Activated B cell treated with CpG ODN at 0.5 μM for 24 hours (primary cell): ENCODE data around the gene LDLRAP1. TPM values are rescaled to one million over a fixed set of nuclear protein-coding genes. Genes with fewer than 3 reads are reported as not detected.

Experiments used
- ATAC-seq: fragments of 200-7000 bp; cut with Tn5 transposase; one replicate; pipeline ENCODE4 v1.10.0; 2021; ENCODE audit warnings: low read depth, mild to moderate bottlenecking, moderate library complexity
- CTCF ChIA-PET: fragments of 350-600 bp; sonication (Branson Sonifier 250); formaldehyde crosslinking; loops from one replicate; lab custom pipeline; 2021; ENCODE audit warnings: antibody characterized with exemption; lab: Charles Lee
- POLR2A ChIA-PET: fragments of 350-600 bp; sonication (Branson Sonifier 250); formaldehyde crosslinking; loops from one replicate; lab custom pipeline; 2021; ENCODE audit warnings: antibody characterized with exemption; lab: Charles Lee
- DNase-seq: peaks from one replicate; pipeline ENCODE4 v3.0.0; 2022
- H3K27ac Mint-ChIP-seq: one replicate; pipeline ENCODE4 v1.8.0; 2020; ENCODE audit warnings: mixed read lengths
- H3K27me3 Mint-ChIP-seq: one replicate; pipeline ENCODE4 v1.8.0; 2021; ENCODE audit warnings: mixed read lengths
- H3K36me3 Mint-ChIP-seq: one replicate; pipeline ENCODE4 v1.8.0; 2021; ENCODE audit warnings: low read depth, mixed read lengths
- H3K4me1 Mint-ChIP-seq: one replicate; pipeline ENCODE4 v1.8.0; 2021; ENCODE audit warnings: mixed read lengths
- H3K4me3 Mint-ChIP-seq: one replicate; pipeline ENCODE4 v1.8.0; 2020; ENCODE audit warnings: mild to moderate bottlenecking, mixed read lengths
- H3K9me3 Mint-ChIP-seq: one replicate; pipeline ENCODE4 v1.8.0; 2020; ENCODE audit warnings: mixed read lengths
- CTCF ChIP-seq: fragments of 200-600 bp; IDR thresholded peaks from one replicate; pipeline ENCODE4 v1.8.0; 2022; ENCODE audit warnings: antibody characterized with exemption, mild to moderate bottlenecking
- intact Hi-C: fragments of 100-400 bp; cut with micrococcal nuclease; formaldehyde crosslinking; loops from one replicate; pipeline ENCODE4 v1.15.1; 2024
- total RNA-seq: library from RNA; stranded (reverse); gene quantifications from 2 replicates; pipeline ENCODE4 v1.2.3, GENCODE V29; 2022

The LDLRAP1 gene
- total RNA-seq, 1 donor from 2014 or later, result 10.8 TPM

- Mint-ChIP-seq H3K9me3 (no peaks in the 10 kb centered on the region), H3K27ac (no peak overlapping the region), H3K36me3 (peaks cover 10% of the 10 kb centered on the region), H3K4me1 (peaks cover 55% of the 10 kb centered on the region), H3K4me3 (no peak overlapping the region), H3K27me3 (no peaks in the 10 kb centered on the region)
- no peak for ATAC-seq
- DNase-seq, result no peak
- TF ChIP-seq CTCF, result no peak
- intact Hi-C loops, result no loop called here
- POLR2A ChIA-PET, result no interaction called here
- CTCF ChIA-PET, result no interaction called here
Observed at GRCh38 chr1:25556132-25556670, 12.8 kb downstream of the LDLRAP1 start.

GRCh38 chr1:25556791-25557476, 13.5 kb downstream of the LDLRAP1 start:
- Mint-ChIP-seq H3K36me3 (peaks cover 10% of the 10 kb centered on the region), H3K27me3 (no peaks in the 10 kb centered on the region), H3K4me3 (no peak overlapping the region), H3K9me3 (no peaks in the 10 kb centered on the region), H3K4me1 (peaks cover 55% of the 10 kb centered on the region), H3K27ac (no peak overlapping the region)
- POLR2A ChIA-PET, result no interaction called here
- CTCF ChIA-PET, result no interaction called here
- ATAC-seq (no peak), DNase-seq (no peak)
- intact Hi-C loops, result no loop called here
- TF ChIP-seq CTCF, result no peak

GRCh38 chr1:25557543-25557942, 14.1 kb downstream of the LDLRAP1 start:
- CTCF ChIA-PET, result no interaction called here
- intact Hi-C loops, result no loop called here

GRCh38 chr1:25559031-25559430, 15.6 kb downstream of the LDLRAP1 start:
- POLR2A ChIA-PET, result interaction anchor here (3.0 kb wide), 1 partner anchor 9 kb away, joined by 7 read pairs; no protein-coding TSS in a partner anchor
- CTCF ChIA-PET, result no interaction called here
- Mint-ChIP-seq H3K36me3 (peaks cover 13% of the 10 kb centered on the region), H3K27me3 (no peaks in the 10 kb centered on the region), H3K4me1 (peaks cover 66% of the 10 kb centered on the region), H3K9me3 (no peaks in the 10 kb centered on the region), H3K4me3 (no peak overlapping the region), H3K27ac (no peak overlapping the region)
- intact Hi-C loops, result no loop called here
- DNase-seq (no peak), ATAC-seq (no peak)
- TF ChIP-seq CTCF, result no peak

More at GRCh38 chr1:25557543-25557942, 14.1 kb downstream of the LDLRAP1 start:
- Mint-ChIP-seq H3K9me3 (no peaks in the 10 kb centered on the region), H3K4me1 (peaks cover 60% of the 10 kb centered on the region), H3K27me3 (no peaks in the 10 kb centered on the region), H3K4me3 (no peak overlapping the region), H3K36me3 (peaks cover 10% of the 10 kb centered on the region), H3K27ac (no peak overlapping the region)
- TF ChIP-seq CTCF, result no peak
- no peak for ATAC-seq
- POLR2A ChIA-PET, result no interaction called here
- no peak for DNase-seq

- CTCF ChIA-PET, result no interaction called here
- POLR2A ChIA-PET, result interaction anchor here (3.0 kb wide), 1 partner anchor 10 kb away, joined by 7 read pairs; no protein-coding TSS in a partner anchor
- intact Hi-C loops, result loop anchor here (5.0 kb wide), 1 partner anchor 57 kb away; the partner anchor contains the start of gene MAN1C1
- no peak overlapping the region for H3K4me3 Mint-ChIP-seq
- H3K4me1 Mint-ChIP-seq, result peaks cover 65% of the 10 kb centered on the region
- H3K36me3 Mint-ChIP-seq, result peaks cover 14% of the 10 kb centered on the region
- no peaks in the 10 kb centered on the region for H3K9me3 Mint-ChIP-seq
- ATAC-seq (no peak), DNase-seq (no peak)
- no peak for TF ChIP-seq CTCF
- no peaks in the 10 kb centered on the region for H3K27me3 Mint-ChIP-seq
- H3K27ac Mint-ChIP-seq, result peak overlapping the region; percentile 61
Observed at GRCh38 chr1:25560001-25560400, 16.6 kb downstream of the LDLRAP1 start.
